Iris pigment epithelial cell (primary cell): ENCODE data around the gene CHST1.
A peak's percentile ranks its signal among the peaks of the same experiment; 100 is the strongest.

ENCODE experiments used
- DNase-seq: peaks from one replicate; pipeline ENCODE4 v3.0.0-alpha.2; 2011; ENCODE audit warnings: low read depth

The CHST1 gene

GRCh38 chr11:45665206-45665932 lies at the start of gene CHST1:
Gene CHST1 (minus strand): TSS chr11:45665622. CDS start chr11:45650923, 14,699 bp downstream.
- DNase-seq: peak; percentile 33

- no peak for DNase-seq
These were observed 48.2 kb upstream of the CHST1 start for GRCh38 chr11:45713573-45713972.

- DNase-seq: no peak
These were observed 45.1 kb upstream of the CHST1 start for GRCh38 chr11:45710561-45710960.

- DNase-seq: no peak
These were observed 43.7 kb upstream of the CHST1 start for GRCh38 chr11:45708887-45709663.

GRCh38 chr11:45704635-45705034 lies 39.2 kb upstream of the CHST1 start:
- DNase-seq: no peak

GRCh38 chr11:45704133-45704532 lies 38.7 kb upstream of the CHST1 start:
- DNase-seq: no peak

- DNase-seq: no peak
These were observed 37.1 kb upstream of the CHST1 start for GRCh38 chr11:45702511-45702910.

GRCh38 chr11:45698777-45699497 lies 33.5 kb upstream of the CHST1 start:
- DNase-seq: no peak

GRCh38 chr11:45692808-45693453 lies 27.5 kb upstream of the CHST1 start:
- DNase-seq: no peak

GRCh38 chr11:45688472-45689033 lies 23.1 kb upstream of the CHST1 start:
- no peak for DNase-seq

- no peak for DNase-seq
These were observed 22.4 kb upstream of the CHST1 start for GRCh38 chr11:45687836-45688235.

- DNase-seq: no peak
These were observed 20.6 kb upstream of the CHST1 start for GRCh38 chr11:45685964-45686537.

- no peak for DNase-seq
These were observed 19.0 kb upstream of the CHST1 start for GRCh38 chr11:45684440-45684839.

- DNase-seq: no peak
These were observed 18.0 kb upstream of the CHST1 start for GRCh38 chr11:45683271-45684058.

- DNase-seq: no peak
These were observed 14.4 kb upstream of the CHST1 start for GRCh38 chr11:45679806-45680205.

- DNase-seq: no peak
These were observed 13.6 kb upstream of the CHST1 start for GRCh38 chr11:45678976-45679375.

GRCh38 chr11:45677770-45678512 lies 12.5 kb upstream of the CHST1 start:
- DNase-seq: no peak

- DNase-seq: no peak
These were observed 11.2 kb upstream of the CHST1 start for GRCh38 chr11:45676522-45677095.

GRCh38 chr11:45675646-45676045 lies 10.2 kb upstream of the CHST1 start:
- no peak for DNase-seq
